Dendritic cell treated with granulocyte-macrophage colony-stimulating factor and Interleukin-4, amounts not matched to agents 40 ng/mL and 50 ng/mL, for 4 days (primary cell): Measurements from ENCODE around the gene CDH8.

ENCODE experiments used
- H3K27ac Mint-ChIP-seq: one replicate; pipeline ENCODE4 v1.8.0; 2022; ENCODE audit warnings: mild to moderate bottlenecking, mixed read lengths
- H3K27me3 Mint-ChIP-seq: one replicate; pipeline ENCODE4 v1.8.0; 2022; ENCODE audit warnings: mild to moderate bottlenecking, mixed read lengths
- H3K36me3 Mint-ChIP-seq: one replicate; pipeline ENCODE4 v1.8.0; 2022; ENCODE audit warnings: low read depth, mixed read lengths
- H3K4me1 Mint-ChIP-seq: one replicate; pipeline ENCODE4 v1.8.0; 2022; ENCODE audit warnings: low read depth, mixed read lengths
- H3K4me3 Mint-ChIP-seq: one replicate; pipeline ENCODE4 v1.8.0; 2022; ENCODE audit warnings: mild to moderate bottlenecking, moderate library complexity, mixed read lengths
- H3K9me3 Mint-ChIP-seq: one replicate; pipeline ENCODE4 v1.8.0; 2022; ENCODE audit warnings: mixed read lengths
- intact Hi-C: fragments of 100-400 bp; cut with micrococcal nuclease; formaldehyde crosslinking; loops from one replicate; pipeline ENCODE4 v1.15.0; 2022

CDH8 gene, protein sequence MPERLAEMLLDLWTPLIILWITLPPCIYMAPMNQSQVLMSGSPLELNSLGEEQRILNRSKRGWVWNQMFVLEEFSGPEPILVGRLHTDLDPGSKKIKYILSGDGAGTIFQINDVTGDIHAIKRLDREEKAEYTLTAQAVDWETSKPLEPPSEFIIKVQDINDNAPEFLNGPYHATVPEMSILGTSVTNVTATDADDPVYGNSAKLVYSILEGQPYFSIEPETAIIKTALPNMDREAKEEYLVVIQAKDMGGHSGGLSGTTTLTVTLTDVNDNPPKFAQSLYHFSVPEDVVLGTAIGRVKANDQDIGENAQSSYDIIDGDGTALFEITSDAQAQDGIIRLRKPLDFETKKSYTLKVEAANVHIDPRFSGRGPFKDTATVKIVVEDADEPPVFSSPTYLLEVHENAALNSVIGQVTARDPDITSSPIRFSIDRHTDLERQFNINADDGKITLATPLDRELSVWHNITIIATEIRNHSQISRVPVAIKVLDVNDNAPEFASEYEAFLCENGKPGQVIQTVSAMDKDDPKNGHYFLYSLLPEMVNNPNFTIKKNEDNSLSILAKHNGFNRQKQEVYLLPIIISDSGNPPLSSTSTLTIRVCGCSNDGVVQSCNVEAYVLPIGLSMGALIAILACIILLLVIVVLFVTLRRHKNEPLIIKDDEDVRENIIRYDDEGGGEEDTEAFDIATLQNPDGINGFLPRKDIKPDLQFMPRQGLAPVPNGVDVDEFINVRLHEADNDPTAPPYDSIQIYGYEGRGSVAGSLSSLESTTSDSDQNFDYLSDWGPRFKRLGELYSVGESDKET

DNA sequence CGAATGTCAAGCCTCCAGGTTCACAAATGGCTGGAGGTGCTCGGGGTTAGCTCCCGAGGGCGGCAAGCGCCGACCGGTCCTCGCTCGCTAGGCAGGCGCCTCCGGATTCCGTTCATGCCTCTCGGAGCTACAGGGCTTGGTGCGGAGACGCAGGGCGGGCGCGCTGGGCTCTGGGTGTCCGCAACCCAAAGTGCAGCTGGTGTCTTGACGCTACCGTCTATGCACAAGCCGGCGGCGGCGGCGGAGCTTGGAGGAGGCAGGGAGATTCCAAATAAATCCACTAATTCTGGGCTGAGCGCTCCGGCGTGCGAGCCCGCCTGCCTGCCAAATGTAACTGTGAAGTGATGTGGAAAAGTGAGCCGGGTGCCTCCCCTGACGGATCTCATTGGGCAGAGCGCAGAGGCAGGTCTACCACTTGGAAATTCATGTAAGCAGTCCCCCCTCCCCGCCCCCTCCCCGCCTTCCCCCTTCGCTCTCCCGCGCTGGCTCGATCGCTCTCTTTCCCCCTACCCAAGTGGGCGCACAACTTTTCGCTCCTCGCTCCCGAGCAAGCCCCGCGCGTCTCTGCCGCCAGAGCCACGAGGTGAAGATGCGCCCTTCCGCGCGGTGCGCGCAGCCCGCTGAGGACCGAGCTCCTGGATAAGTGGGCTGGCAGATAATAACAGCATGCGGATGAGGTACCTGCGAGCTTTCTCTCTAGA, at the start of gene CDH8:
Gene CDH8 (minus strand): TSS at position 338 of the 701 bp plus-strand sequence. CDS start 15,035 bp downstream, outside the sequence.
- peaks cover 59% of the 10 kb centered on the region for H3K27me3 Mint-ChIP-seq
- intact Hi-C loops: no loop called here
- H3K9me3 Mint-ChIP-seq: no peaks in the 10 kb centered on the region
- no peak within 1 kb of the TSS for H3K27ac Mint-ChIP-seq
- H3K4me1 Mint-ChIP-seq: no peaks in the 10 kb centered on the region
- H3K36me3 Mint-ChIP-seq: no peaks in the 10 kb centered on the region
- H3K4me3 Mint-ChIP-seq: no peak within 1 kb of the TSS

DNA sequence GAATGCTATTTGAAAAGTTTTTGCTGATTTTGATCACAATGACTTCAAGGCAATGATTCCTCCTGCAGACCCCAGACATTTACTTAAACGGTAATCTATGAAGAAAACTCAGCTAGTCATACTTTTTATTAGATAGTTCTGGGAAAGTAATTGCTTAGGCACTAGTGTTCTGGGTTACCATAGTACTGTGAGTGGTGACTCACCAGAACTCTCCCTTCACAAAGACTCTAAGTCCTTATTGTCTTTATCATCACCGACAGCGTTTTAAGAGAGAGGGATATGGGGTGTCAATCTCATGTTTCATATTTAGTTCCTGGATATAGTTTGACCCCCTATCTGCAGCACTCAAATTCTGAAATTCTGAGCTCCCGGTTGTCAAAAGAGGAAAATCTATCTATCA, 43.0 kb upstream of the CDH8 start:
- H3K27ac Mint-ChIP-seq: no peak overlapping the region
- H3K36me3 Mint-ChIP-seq: no peaks in the 10 kb centered on the region
- H3K4me3 Mint-ChIP-seq: no peak overlapping the region
- no peaks in the 10 kb centered on the region for H3K4me1 Mint-ChIP-seq
- H3K27me3 Mint-ChIP-seq: no peaks in the 10 kb centered on the region
- H3K9me3 Mint-ChIP-seq: no peaks in the 10 kb centered on the region
- intact Hi-C loops: no loop called here

DNA sequence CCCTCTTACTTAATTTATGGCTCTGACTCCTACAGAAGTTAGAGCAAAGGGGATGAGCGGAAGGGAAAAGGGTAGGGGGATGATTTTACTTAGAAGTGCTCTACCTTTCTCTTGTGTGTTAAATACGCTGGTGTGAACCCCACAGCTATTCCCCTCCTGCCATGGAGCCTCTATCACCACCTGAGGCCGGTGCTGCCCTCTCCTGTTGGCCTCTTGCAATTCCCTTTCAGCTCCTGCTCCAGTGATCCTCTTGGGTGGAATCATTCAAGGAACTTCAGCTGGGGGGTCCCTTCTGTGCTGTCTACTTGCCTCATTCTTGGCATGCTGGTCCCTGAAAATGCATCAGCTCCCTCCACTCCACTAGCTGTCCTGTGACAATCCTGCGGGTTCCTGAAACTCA, 41.8 kb upstream of the CDH8 start:
- Mint-ChIP-seq H3K4me3 (no peak overlapping the region), H3K27me3 (no peaks in the 10 kb centered on the region), H3K4me1 (no peaks in the 10 kb centered on the region), H3K27ac (no peak overlapping the region), H3K36me3 (no peaks in the 10 kb centered on the region), H3K9me3 (no peaks in the 10 kb centered on the region)
- intact Hi-C loops: no loop called here

DNA sequence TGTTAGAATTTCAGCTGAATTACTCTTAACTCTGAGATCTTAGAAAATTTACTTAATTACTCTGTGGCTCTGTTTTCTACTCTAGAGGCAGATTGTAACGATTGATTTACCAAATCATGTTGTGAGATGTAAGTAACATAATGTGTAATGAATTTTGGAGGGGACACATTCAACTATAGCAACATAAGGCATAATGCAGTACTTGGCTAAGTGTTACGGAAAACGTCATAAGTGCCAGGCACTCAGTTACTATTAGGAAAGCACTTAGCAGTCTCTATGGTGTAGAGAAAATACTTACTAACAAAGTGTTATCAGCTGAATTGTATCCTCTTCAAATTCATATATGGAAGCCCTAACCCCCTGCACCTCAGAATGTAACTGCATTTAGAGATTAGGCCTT, 40.6 kb upstream of the CDH8 start:
- no peaks in the 10 kb centered on the region for H3K9me3 Mint-ChIP-seq
- no peaks in the 10 kb centered on the region for H3K4me1 Mint-ChIP-seq
- no peak overlapping the region for H3K4me3 Mint-ChIP-seq
- no peak overlapping the region for H3K27ac Mint-ChIP-seq
- no peaks in the 10 kb centered on the region for H3K27me3 Mint-ChIP-seq
- H3K36me3 Mint-ChIP-seq: no peaks in the 10 kb centered on the region
- intact Hi-C loops: no loop called here

DNA sequence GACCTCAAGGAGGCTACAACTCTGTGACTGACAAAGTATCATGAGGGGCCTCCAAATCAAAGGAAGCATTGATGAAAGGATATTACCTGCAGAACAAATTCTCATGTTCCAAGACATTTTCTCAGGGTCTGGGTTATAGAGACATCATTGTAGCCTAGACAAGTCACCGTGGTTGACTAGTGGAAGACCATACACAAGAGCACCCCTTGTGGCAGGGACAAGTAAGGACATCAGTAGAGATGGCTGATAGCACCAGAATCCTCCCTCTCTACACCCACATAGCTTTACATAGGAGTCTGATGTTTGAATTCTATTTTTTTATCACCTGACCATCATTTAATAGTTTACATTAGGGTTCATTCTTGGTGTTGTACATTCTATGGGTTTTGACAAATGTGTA, 32.5 kb upstream of the CDH8 start:
- no peaks in the 10 kb centered on the region for H3K4me1 Mint-ChIP-seq
- H3K4me3 Mint-ChIP-seq: no peak overlapping the region
- no peaks in the 10 kb centered on the region for H3K27me3 Mint-ChIP-seq
- intact Hi-C loops: no loop called here
- H3K36me3 Mint-ChIP-seq: no peaks in the 10 kb centered on the region
- H3K9me3 Mint-ChIP-seq: no peaks in the 10 kb centered on the region
- no peak overlapping the region for H3K27ac Mint-ChIP-seq

DNA sequence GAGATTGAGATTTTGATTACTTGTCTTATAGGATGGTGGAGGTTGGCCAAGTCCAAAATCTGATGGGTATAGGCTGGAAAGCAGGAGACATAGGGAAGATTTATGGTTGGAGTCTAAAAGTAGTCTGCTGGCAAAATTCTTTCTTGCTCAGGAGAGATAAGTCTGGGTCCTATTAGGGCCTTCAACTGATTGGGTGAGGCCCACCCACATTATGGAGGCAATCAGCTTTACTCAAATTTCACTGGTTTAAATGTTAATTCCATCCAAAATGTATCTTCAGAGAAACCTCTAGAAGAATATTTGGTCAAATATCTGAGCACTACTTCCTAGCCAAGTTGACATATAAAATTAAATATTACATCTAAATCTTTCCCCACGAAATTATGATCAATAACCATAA, 31.7 kb upstream of the CDH8 start:
- no peaks in the 10 kb centered on the region for H3K27me3 Mint-ChIP-seq
- no peaks in the 10 kb centered on the region for H3K4me1 Mint-ChIP-seq
- no peaks in the 10 kb centered on the region for H3K36me3 Mint-ChIP-seq
- intact Hi-C loops: no loop called here
- no peak overlapping the region for H3K4me3 Mint-ChIP-seq
- H3K27ac Mint-ChIP-seq: no peak overlapping the region
- no peaks in the 10 kb centered on the region for H3K9me3 Mint-ChIP-seq

DNA sequence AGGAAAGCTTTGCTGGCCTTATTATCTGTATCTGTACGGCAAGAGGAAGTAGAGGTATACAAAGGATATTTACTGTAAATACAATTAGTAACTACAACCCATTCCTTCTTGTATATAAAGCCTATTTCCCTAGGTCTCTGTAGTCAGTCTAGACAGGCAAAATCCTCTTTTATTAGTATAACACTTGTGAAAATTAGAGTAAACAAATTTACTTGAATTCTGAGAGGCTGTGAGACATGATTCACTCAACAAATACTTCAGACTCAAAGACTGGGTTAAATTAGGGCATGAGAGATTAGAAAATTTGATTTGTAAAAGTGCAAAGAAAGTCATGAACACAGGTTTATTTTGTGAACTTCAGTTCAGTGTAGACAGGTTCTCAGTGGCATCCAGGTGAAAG, 30.9 kb upstream of the CDH8 start:
- H3K36me3 Mint-ChIP-seq: no peaks in the 10 kb centered on the region
- H3K27me3 Mint-ChIP-seq: no peaks in the 10 kb centered on the region
- H3K4me3 Mint-ChIP-seq: no peak overlapping the region
- H3K9me3 Mint-ChIP-seq: no peaks in the 10 kb centered on the region
- no peaks in the 10 kb centered on the region for H3K4me1 Mint-ChIP-seq
- intact Hi-C loops: no loop called here
- no peak overlapping the region for H3K27ac Mint-ChIP-seq

DNA sequence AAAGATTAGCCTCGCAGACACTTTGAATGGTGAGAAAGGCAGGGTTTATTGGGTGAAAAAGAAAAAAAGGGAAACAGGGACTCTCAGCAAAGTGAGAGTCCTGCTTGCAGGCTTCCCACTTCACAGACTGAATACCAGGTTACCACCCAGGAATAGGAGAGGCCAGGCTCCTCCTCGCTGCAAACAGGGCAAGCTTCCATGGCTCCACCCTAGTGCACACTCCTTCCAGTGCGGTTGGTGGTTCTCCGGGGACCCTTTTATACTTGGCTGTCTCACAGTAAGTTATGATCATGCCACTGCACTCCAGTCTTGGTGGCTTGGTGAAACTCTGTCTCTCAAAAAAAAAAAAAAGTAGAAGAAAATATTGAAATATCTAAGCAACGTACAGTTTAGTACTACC, 30.5 kb upstream of the CDH8 start:
- H3K4me3 Mint-ChIP-seq: no peak overlapping the region
- no peaks in the 10 kb centered on the region for H3K9me3 Mint-ChIP-seq
- H3K36me3 Mint-ChIP-seq: no peaks in the 10 kb centered on the region
- no peaks in the 10 kb centered on the region for H3K4me1 Mint-ChIP-seq
- no peaks in the 10 kb centered on the region for H3K27me3 Mint-ChIP-seq
- no peak overlapping the region for H3K27ac Mint-ChIP-seq
- intact Hi-C loops: no loop called here

DNA sequence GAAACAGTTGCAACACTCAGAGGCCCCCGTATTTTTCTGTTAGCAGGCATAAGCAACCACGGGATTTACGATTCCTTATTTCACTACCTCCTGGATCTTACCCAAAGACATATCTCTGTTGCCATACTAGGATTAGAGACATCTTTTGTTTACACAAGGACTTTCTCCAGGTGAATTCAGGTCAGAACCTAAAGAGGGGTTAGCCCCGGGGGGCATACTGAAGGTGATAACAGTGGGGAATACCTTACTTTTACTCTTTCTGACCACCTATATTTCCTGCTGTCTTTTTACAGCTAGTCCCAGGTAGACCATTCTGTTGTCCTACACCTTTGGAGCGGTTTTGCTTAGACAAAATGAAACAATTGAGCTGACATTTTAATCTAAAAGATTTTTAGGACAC, 27.9 kb upstream of the CDH8 start:
- H3K27me3 Mint-ChIP-seq: no peaks in the 10 kb centered on the region
- H3K36me3 Mint-ChIP-seq: no peaks in the 10 kb centered on the region
- H3K27ac Mint-ChIP-seq: no peak overlapping the region
- H3K9me3 Mint-ChIP-seq: no peaks in the 10 kb centered on the region
- no peaks in the 10 kb centered on the region for H3K4me1 Mint-ChIP-seq
- H3K4me3 Mint-ChIP-seq: no peak overlapping the region
- intact Hi-C loops: no loop called here

DNA sequence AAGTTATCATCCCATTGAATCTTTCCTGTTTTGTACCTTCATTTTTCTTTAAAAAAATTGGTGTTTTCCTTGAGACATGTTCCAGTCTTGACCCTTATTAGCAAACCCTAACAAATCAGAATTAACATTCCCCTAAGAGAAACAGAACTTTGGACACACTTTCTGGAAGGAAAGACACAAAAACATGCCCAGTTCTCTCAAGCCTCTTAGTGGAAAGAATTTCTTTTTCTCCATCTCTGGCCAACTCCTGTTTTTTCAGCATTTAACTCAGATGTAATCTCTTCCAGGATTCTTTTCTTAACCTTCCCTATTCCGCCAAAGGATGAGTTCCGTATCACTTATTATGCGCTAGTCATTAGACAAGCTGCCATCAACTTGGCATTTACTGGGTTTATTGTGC, 23.9 kb upstream of the CDH8 start:
- Mint-ChIP-seq H3K4me3 (no peak overlapping the region), H3K27ac (no peak overlapping the region), H3K36me3 (no peaks in the 10 kb centered on the region), H3K4me1 (no peaks in the 10 kb centered on the region), H3K9me3 (no peaks in the 10 kb centered on the region), H3K27me3 (no peaks in the 10 kb centered on the region)
- intact Hi-C loops: no loop called here

DNA sequence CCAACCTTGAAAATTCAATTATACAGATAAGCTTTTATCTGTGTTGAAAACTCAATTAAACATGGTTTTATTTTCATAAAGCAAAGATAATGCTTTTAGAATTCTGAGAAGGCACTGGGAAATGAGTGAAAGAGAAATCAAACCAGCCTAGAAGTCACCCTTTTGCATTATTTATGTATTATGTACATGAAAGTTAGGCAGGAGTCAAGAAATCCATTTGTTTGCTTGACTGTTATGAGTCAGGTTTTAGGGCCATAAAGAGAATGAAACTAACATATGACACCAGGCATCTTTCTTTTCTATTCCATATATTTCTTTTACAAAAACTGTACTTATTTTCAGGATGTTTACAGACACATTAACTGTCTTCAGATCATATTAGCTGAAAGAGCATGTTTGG, 23.3 kb upstream of the CDH8 start:
- Mint-ChIP-seq H3K4me1 (no peaks in the 10 kb centered on the region), H3K9me3 (no peaks in the 10 kb centered on the region), H3K36me3 (no peaks in the 10 kb centered on the region), H3K27ac (no peak overlapping the region), H3K27me3 (no peaks in the 10 kb centered on the region), H3K4me3 (no peak overlapping the region)
- intact Hi-C loops: no loop called here

DNA sequence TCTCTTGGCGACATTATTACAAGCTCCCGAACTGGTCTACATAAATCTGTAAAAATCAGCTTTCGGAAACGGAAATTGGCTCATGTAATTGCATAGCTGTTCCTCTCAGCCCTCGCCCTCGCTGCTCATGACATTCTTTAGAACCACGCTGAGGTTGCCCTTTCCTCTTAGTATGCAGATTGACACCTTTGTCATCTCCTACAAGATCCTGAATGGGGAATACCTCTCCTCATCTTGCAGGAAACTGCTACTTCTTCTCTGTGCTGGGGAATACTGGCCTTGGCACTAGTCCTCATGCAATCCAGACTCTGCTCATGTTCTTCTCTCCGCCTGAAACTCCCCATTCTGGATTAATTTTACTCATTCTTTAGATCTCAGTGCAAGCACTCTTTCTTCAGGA, 22.2 kb upstream of the CDH8 start:
- H3K9me3 Mint-ChIP-seq: no peaks in the 10 kb centered on the region
- H3K4me3 Mint-ChIP-seq: no peak overlapping the region
- intact Hi-C loops: no loop called here
- no peaks in the 10 kb centered on the region for H3K36me3 Mint-ChIP-seq
- no peaks in the 10 kb centered on the region for H3K27me3 Mint-ChIP-seq
- no peak overlapping the region for H3K27ac Mint-ChIP-seq
- no peaks in the 10 kb centered on the region for H3K4me1 Mint-ChIP-seq

DNA sequence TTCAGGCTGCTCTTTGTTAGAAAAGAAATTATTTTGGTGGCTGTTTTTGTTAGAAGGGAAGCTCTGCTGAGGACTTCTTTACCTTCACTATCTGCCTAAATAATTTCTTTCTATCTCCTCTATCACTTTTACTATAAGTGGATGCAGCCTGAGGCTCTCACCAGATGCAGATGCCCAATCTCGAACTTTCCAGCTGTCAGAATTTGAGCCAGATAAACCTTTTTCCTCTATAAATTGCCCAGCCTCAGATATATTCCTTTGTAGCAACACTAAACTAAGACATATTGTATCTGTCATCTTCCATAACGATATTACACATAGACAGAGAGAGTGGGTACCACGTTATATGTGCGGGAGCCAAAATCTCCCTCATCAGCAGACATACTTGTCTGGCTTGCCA, 15.7 kb upstream of the CDH8 start:
- no peaks in the 10 kb centered on the region for H3K4me1 Mint-ChIP-seq
- H3K27ac Mint-ChIP-seq: no peak overlapping the region
- no peaks in the 10 kb centered on the region for H3K27me3 Mint-ChIP-seq
- H3K36me3 Mint-ChIP-seq: no peaks in the 10 kb centered on the region
- H3K9me3 Mint-ChIP-seq: no peaks in the 10 kb centered on the region
- intact Hi-C loops: no loop called here
- no peak overlapping the region for H3K4me3 Mint-ChIP-seq

DNA sequence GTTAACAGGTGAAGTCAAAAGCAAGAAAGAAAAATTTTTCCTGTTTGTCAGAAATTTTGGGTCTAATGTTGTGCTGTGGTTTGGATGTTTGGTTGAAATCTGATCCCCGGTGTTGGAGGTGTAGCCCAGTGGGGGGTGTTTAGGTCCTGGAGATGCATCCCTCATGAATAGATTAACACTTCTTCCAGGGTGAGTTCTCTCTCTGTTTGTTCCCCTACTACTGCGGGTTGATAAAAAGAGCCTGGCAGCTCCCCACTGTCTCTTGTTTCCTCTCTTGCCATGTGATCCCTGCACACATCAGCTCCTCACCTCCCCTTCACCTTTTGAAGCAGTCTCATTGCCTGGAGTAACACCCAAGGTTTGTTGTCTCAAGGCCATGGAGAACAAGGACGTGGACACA, 14.6 kb upstream of the CDH8 start:
- no peaks in the 10 kb centered on the region for H3K27me3 Mint-ChIP-seq
- no peaks in the 10 kb centered on the region for H3K4me1 Mint-ChIP-seq
- no peaks in the 10 kb centered on the region for H3K36me3 Mint-ChIP-seq
- no peak overlapping the region for H3K27ac Mint-ChIP-seq
- no peaks in the 10 kb centered on the region for H3K9me3 Mint-ChIP-seq
- intact Hi-C loops: no loop called here
- H3K4me3 Mint-ChIP-seq: no peak overlapping the region
